NB4 (cell line): ENCODE results near the gene LGALS7.

Experiments used
- MYC ChIP-seq: IDR thresholded peaks from 2 replicates; pipeline ENCODE4 v1.6.1; 2011; ENCODE audit warnings: low read depth, low read length
- POLR2A ChIP-seq: IDR thresholded peaks from 2 replicates; pipeline ENCODE4 v1.6.1; 2011; ENCODE audit warnings: mild to moderate bottlenecking; ENCODE audit not compliant: insufficient read length; ENCODE audit errors: extremely low read depth
- TF ChIP-seq, protein P1 (sequence below): IDR thresholded peaks from one replicate; pipeline ENCODE4 v1.5.1; 2012; ENCODE audit warnings: low read depth, low read length
- TF ChIP-seq, protein P2 (sequence below): IDR thresholded peaks from 2 replicates; pipeline ENCODE4 v1.6.1; 2011; ENCODE audit warnings: low read depth, low read length

DNA sequence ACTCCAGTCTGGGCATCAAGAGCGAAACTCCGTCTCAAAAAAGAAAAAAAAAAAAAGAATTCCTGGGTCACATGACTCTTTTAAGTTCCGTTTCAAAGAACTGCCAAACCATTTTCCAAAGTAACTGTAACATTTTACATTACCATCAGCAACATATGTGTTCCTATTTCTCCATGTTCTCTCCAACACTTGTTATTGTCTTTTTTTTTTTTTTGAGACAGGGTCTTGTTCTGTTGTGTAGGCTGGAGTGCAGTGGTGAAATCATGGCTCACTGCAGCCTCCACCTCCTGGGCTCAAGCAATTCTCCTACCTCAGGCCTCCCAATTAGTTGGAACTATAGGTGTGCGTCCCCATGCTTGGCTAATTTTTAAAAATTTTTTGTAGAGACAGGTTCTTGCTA lies 22.2 kb upstream of the LGALS7 start:
- TF ChIP-seq, protein P1, sequence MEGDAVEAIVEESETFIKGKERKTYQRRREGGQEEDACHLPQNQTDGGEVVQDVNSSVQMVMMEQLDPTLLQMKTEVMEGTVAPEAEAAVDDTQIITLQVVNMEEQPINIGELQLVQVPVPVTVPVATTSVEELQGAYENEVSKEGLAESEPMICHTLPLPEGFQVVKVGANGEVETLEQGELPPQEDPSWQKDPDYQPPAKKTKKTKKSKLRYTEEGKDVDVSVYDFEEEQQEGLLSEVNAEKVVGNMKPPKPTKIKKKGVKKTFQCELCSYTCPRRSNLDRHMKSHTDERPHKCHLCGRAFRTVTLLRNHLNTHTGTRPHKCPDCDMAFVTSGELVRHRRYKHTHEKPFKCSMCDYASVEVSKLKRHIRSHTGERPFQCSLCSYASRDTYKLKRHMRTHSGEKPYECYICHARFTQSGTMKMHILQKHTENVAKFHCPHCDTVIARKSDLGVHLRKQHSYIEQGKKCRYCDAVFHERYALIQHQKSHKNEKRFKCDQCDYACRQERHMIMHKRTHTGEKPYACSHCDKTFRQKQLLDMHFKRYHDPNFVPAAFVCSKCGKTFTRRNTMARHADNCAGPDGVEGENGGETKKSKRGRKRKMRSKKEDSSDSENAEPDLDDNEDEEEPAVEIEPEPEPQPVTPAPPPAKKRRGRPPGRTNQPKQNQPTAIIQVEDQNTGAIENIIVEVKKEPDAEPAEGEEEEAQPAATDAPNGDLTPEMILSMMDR = no peak
- TF ChIP-seq POLR2A (no peak), MYC (no peak)
- TF ChIP-seq, protein P2, sequence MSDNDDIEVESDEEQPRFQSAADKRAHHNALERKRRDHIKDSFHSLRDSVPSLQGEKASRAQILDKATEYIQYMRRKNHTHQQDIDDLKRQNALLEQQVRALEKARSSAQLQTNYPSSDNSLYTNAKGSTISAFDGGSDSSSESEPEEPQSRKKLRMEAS = no peak
